H9 (cell line): Measurements from ENCODE around the gene NANOG. TPM values are rescaled to one million over a fixed set of nuclear protein-coding genes. Genes with fewer than 3 reads are reported as not detected.
A peak's percentile ranks its signal among the peaks of the same experiment; 100 is the strongest.
"Not testable (repeated sequence)": the region's sequence is repeated elsewhere in the genome, so short reads cannot be mapped to it uniquely, and the experiment has no call there.

Experiments
- DNase-seq: peaks from one replicate; pipeline ENCODE4 v3.0.0-alpha.2; 2017
- H2AFZ ChIP-seq: one replicate; pipeline ENCODE4 v1.6.1; 2013; ENCODE audit warnings: mild to moderate bottlenecking, low read length, control low read depth, moderate library complexity
- H2AK5ac ChIP-seq: 2 replicates; pipeline ENCODE4 v1.6.1; 2013; ENCODE audit warnings: low read length, control low read depth, mixed read lengths; ENCODE audit not compliant: insufficient read length
- H2BK120ac ChIP-seq: one replicate; pipeline ENCODE4 v1.6.1; 2013; ENCODE audit warnings: low read depth, mild to moderate bottlenecking, low read length, control low read depth, inconsistent platforms; ENCODE audit not compliant: poor library complexity, severe bottlenecking
- H2BK12ac ChIP-seq: 2 replicates; pipeline ENCODE4 v1.6.1; 2013; ENCODE audit warnings: low read length, control low read depth, mixed read lengths, low read depth; ENCODE audit not compliant: insufficient read length
- H2BK15ac ChIP-seq: 2 replicates; pipeline ENCODE4 v1.6.1; 2013; ENCODE audit warnings: low read depth, low read length, control low read depth
- H2BK20ac ChIP-seq: one replicate; pipeline ENCODE4 v1.6.1; 2013; ENCODE audit warnings: low read depth, mild to moderate bottlenecking, low read length, control low read depth, inconsistent platforms; ENCODE audit not compliant: poor library complexity, severe bottlenecking
- H2BK5ac ChIP-seq: 2 replicates; pipeline ENCODE4 v1.6.1; 2013; ENCODE audit warnings: low read length, control low read depth, mixed read lengths; ENCODE audit not compliant: insufficient read length
- H3K14ac ChIP-seq: 2 replicates; pipeline ENCODE4 v1.6.1; 2013; ENCODE audit warnings: low read length, control low read depth; ENCODE audit not compliant: insufficient read depth
- H3K18ac ChIP-seq: 2 replicates; pipeline ENCODE4 v1.6.1; 2013; ENCODE audit warnings: low read depth, mild to moderate bottlenecking, mixed read lengths, low read length, control low read depth; ENCODE audit not compliant: insufficient read length
- H3K23ac ChIP-seq: 2 replicates; pipeline ENCODE4 v1.6.1; 2013; ENCODE audit warnings: low read length, control low read depth, mixed read lengths, low read depth; ENCODE audit not compliant: insufficient read length
- H3K23me2 ChIP-seq: 2 replicates; pipeline ENCODE4 v1.6.1; 2013; ENCODE audit warnings: low read depth, mild to moderate bottlenecking, mixed read lengths, low read length, control low read depth; ENCODE audit not compliant: insufficient read length, poor library complexity, severe bottlenecking
- H3K27ac ChIP-seq: 2 replicates; pipeline ENCODE4 v1.5.1; 2013; ENCODE audit warnings: low read length, control low read depth, mixed read lengths, low read depth; ENCODE audit not compliant: insufficient read length
- H3K27me3 ChIP-seq: 2 replicates; pipeline ENCODE4 v1.6.1; 2013; ENCODE audit warnings: low read length, control low read depth, inconsistent platforms; ENCODE audit not compliant: insufficient read depth
- H3K4ac ChIP-seq: 2 replicates; pipeline ENCODE4 v1.6.1; 2013; ENCODE audit warnings: low read depth, mild to moderate bottlenecking, control low read depth, inconsistent platforms, low read length, moderate library complexity
- H3K4me1 ChIP-seq: 2 replicates; pipeline ENCODE4 v1.6.1; 2013; ENCODE audit warnings: low read length, control low read depth, inconsistent platforms; ENCODE audit not compliant: insufficient read depth
- H3K4me2 ChIP-seq: 2 replicates; pipeline ENCODE4 v1.6.1; 2013; ENCODE audit warnings: low read length, control low read depth, mixed read lengths; ENCODE audit not compliant: insufficient read length, insufficient read depth
- H3K56ac ChIP-seq: 2 replicates; pipeline ENCODE4 v1.6.1; 2013; ENCODE audit warnings: low read depth, mild to moderate bottlenecking, mixed read lengths, low read length, control low read depth; ENCODE audit not compliant: insufficient read length
- H3K79me1 ChIP-seq: 2 replicates; pipeline ENCODE4 v1.6.1; 2013; ENCODE audit warnings: low read depth, mild to moderate bottlenecking, moderate library complexity, low read length, control low read depth, inconsistent platforms; ENCODE audit not compliant: insufficient read depth, poor library complexity, severe bottlenecking
- H3K79me2 ChIP-seq: 2 replicates; pipeline ENCODE4 v1.6.1; 2013; ENCODE audit warnings: low read length, control low read depth, inconsistent platforms; ENCODE audit not compliant: insufficient read depth
- H3K9ac ChIP-seq: 2 replicates; pipeline ENCODE4 v1.6.1; 2013; ENCODE audit warnings: low read length, control low read depth, mixed read lengths; ENCODE audit not compliant: insufficient read length; ENCODE audit errors: extremely low read depth
- H3K9me3 ChIP-seq: one replicate; pipeline ENCODE4 v1.6.1; 2013; ENCODE audit warnings: low read depth, low read length, inconsistent platforms; ENCODE audit not compliant: control insufficient read depth
- H3T11ph ChIP-seq: one replicate; pipeline ENCODE4 v1.6.1; 2013; ENCODE audit warnings: mild to moderate bottlenecking, low read length, control low read depth, inconsistent platforms
- H4K20me1 ChIP-seq: one replicate; pipeline ENCODE4 v1.6.1; 2013; ENCODE audit not compliant: control insufficient read depth, insufficient read length, insufficient read depth
- H4K5ac ChIP-seq: 2 replicates; pipeline ENCODE4 v1.6.1; 2013; ENCODE audit warnings: low read depth, mild to moderate bottlenecking, mixed read lengths, low read length, control low read depth; ENCODE audit not compliant: insufficient read length
- H4K8ac ChIP-seq: replicated peaks from 2 replicates; pipeline ENCODE4 v1.6.1; 2013; ENCODE audit warnings: low read length, control low read depth, mixed read lengths, low read depth; ENCODE audit not compliant: insufficient read length
- H4K91ac ChIP-seq: 2 replicates; pipeline ENCODE4 v1.6.1; 2013; ENCODE audit warnings: low read depth, mild to moderate bottlenecking, moderate library complexity, mixed read lengths, low read length, control low read depth; ENCODE audit not compliant: insufficient read length
- H3K27ac Mint-ChIP-seq, 3 experiments: 2 replicates in 2 of 3; 3 replicates in 1 of 3; pipeline ENCODE4 v1.8.0; 2020 to 2021; ENCODE audit warnings: mixed read lengths in 3 of 3, mild to moderate bottlenecking in 1 of 3, moderate library complexity in 1 of 3
- H3K27me3 Mint-ChIP-seq: 2 replicates; pipeline ENCODE4 v1.8.0; 2021; ENCODE audit warnings: low read depth, mild to moderate bottlenecking, moderate library complexity, mixed read lengths
- H3K36me3 Mint-ChIP-seq, 3 experiments: 2 replicates in 2 of 3; 3 replicates in 1 of 3; pipeline ENCODE4 v1.8.0; 2020 to 2021; ENCODE audit warnings: low read depth in 3 of 3, mixed read lengths in 3 of 3; ENCODE audit not compliant: insufficient read depth in 1 of 3
- H3K4me1 Mint-ChIP-seq, 2 experiments: 2 replicates each; pipeline ENCODE4 v1.8.0; 2020; ENCODE audit warnings: mixed read lengths in 2 of 2
- H3K4me3 Mint-ChIP-seq, 2 experiments: 2 replicates in 1 of 2; 3 replicates in 1 of 2; pipeline ENCODE4 v1.8.0; 2020 to 2021; ENCODE audit warnings: mild to moderate bottlenecking in 2 of 2, mixed read lengths in 2 of 2, moderate library complexity in 1 of 2
- H3K9me3 Mint-ChIP-seq, 2 experiments: 2 replicates in 1 of 2; 3 replicates in 1 of 2; pipeline ENCODE4 v1.8.0; 2020; ENCODE audit warnings: mild to moderate bottlenecking in 2 of 2, mixed read lengths in 2 of 2, moderate library complexity in 1 of 2
- WGBS: extraction: QIAGEN DNeasy Blood & Tissue Kit; methylation state at CpG from one replicate; pipeline ENCODE4 v1.1.7; 2013; ENCODE audit warnings: missing lambda C conversion rate, low lambda C conversion rate, mixed read lengths; ENCODE audit not compliant: insufficient read length; ENCODE audit errors: extremely low coverage; 5-methylcytosine and 5-hydroxymethylcytosine counted together
- total RNA-seq: library from RNA; stranded (reverse); gene quantifications from 2 replicates; pipeline ENCODE4 v1.2.1, GENCODE V29; 2021
- TF ChIP-seq, protein P1 (sequence below): fragments of 200-600 bp; sonication (generic); conservative IDR thresholded peaks from 3 replicates; pipeline ENCODE4 v1.8.0; 2021; ENCODE audit warnings: antibody characterized with exemption, mild to moderate bottlenecking

The NANOG gene
- total RNA-seq, 1 experiment from 2014 or later: 199 TPM

- Mint-ChIP-seq H3K4me3 (no peak overlapping the region), H3K27ac (peak overlapping the region; percentile 40 to 78 (median 73); a peak in 3 of 7 replicates), H3K4me1 (peaks cover 28 to 37% of the 10 kb centered on the region in 2 experiments), H3K9me3 (no peaks in the 10 kb centered on the region), H3K27me3 (no peaks in the 10 kb centered on the region), H3K36me3 (peaks cover 20 to 49% (median 22%) of the 10 kb centered on the region in 3 experiments; a peak in 6 of 7 replicates)
- Histone ChIP-seq H3K9ac (no peak overlapping the region), H3K18ac (no peak overlapping the region), H4K91ac (no peak overlapping the region), H3K79me1 (no peaks in the 10 kb centered on the region), H3K4me2 (no peak overlapping the region), H3K79me2 (no peaks in the 10 kb centered on the region), H2AK5ac (peak overlapping the region; percentile 14), H2AFZ (no peak overlapping the region), H3K27me3 (no peaks in the 10 kb centered on the region), H2BK5ac (no peak overlapping the region), H3K4me1 (no peaks in the 10 kb centered on the region; the same call in 1 of the 2 replicates), H2BK120ac (no peak overlapping the region), H3K9me3 (no peaks in the 10 kb centered on the region), H3K23me2 (no peaks in the 10 kb centered on the region), H3T11ph (no peak overlapping the region), H3K23ac (no peak overlapping the region), H3K4ac (no peak overlapping the region), H4K20me1 (no peaks in the 10 kb centered on the region), H3K27ac (no peak overlapping the region), H3K56ac (no peak overlapping the region), H4K5ac (no peak overlapping the region), H2BK20ac (no peak overlapping the region), H2BK12ac (no peak overlapping the region), H3K14ac (no peak overlapping the region), H4K8ac (no peak overlapping the region), H2BK15ac (no peak overlapping the region)
- no peak for DNase-seq
- WGBS: no CpG with 5 or more reads among the region's 4 CpGs
- TF ChIP-seq, protein P1, sequence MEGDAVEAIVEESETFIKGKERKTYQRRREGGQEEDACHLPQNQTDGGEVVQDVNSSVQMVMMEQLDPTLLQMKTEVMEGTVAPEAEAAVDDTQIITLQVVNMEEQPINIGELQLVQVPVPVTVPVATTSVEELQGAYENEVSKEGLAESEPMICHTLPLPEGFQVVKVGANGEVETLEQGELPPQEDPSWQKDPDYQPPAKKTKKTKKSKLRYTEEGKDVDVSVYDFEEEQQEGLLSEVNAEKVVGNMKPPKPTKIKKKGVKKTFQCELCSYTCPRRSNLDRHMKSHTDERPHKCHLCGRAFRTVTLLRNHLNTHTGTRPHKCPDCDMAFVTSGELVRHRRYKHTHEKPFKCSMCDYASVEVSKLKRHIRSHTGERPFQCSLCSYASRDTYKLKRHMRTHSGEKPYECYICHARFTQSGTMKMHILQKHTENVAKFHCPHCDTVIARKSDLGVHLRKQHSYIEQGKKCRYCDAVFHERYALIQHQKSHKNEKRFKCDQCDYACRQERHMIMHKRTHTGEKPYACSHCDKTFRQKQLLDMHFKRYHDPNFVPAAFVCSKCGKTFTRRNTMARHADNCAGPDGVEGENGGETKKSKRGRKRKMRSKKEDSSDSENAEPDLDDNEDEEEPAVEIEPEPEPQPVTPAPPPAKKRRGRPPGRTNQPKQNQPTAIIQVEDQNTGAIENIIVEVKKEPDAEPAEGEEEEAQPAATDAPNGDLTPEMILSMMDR: no peak
Observed at GRCh38 chr12:7801460-7801859, 12.3 kb downstream of the NANOG start.

DNA sequence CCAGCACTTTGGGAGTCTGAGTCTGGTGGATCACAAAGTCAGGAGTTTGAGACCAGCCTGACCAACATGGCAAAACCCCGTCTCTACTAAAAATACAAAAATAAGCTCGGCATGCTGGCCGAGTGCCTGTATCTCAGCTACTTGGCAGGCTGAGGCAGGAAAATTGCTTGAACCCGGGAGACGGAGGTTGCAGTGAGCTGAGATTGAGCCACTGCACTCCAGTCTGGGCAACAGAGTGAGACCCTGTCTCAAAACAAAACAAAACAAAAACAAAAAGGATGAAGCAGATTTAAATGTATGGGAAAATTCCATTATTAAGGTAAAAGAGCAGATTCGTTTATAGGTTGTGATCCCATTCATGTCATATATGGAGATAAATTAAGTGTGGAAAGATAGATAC is 17.1 kb downstream of the NANOG start:
- not testable (repeated sequence) for DNase-seq, H2BK20ac ChIP-seq, H3K4me2 ChIP-seq, H3K14ac ChIP-seq, H3K18ac ChIP-seq, H3K79me1 ChIP-seq, H3K23ac ChIP-seq, H3T11ph ChIP-seq, H3K9me3 ChIP-seq, H4K8ac ChIP-seq, H4K5ac ChIP-seq, H2BK120ac ChIP-seq, H3K23me2 ChIP-seq, H3K4ac ChIP-seq, H3K27ac ChIP-seq, H3K4me1 ChIP-seq, H2BK15ac ChIP-seq, H4K91ac ChIP-seq, H2AFZ ChIP-seq, H4K20me1 ChIP-seq, H2BK12ac ChIP-seq, H3K56ac ChIP-seq, H2AK5ac ChIP-seq, H3K27me3 Mint-ChIP-seq, H3K79me2 ChIP-seq, H3K4me3 Mint-ChIP-seq, H3K9ac ChIP-seq, H3K27me3 ChIP-seq, H3K9me3 Mint-ChIP-seq, H2BK5ac ChIP-seq
- no CpG with 5 or more reads among the region's 6 CpGs for WGBS
- H3K4me1 Mint-ChIP-seq: peaks cover 13 to 19% of the 10 kb centered on the region in 2 experiments
- H3K36me3 Mint-ChIP-seq: peaks cover 8 to 16% (median 11%) of the 10 kb centered on the region in 3 experiments; a peak in 5 of 7 replicates
- peak overlapping the region in 2 of 3 experiments; percentile 2 to 89; a peak in 2 of 7 replicates for H3K27ac Mint-ChIP-seq
